Endothelial cell of umbilical vein (primary cell): Measurements from ENCODE around the gene MYO6. TPM values are rescaled to one million over a fixed set of nuclear protein-coding genes. Genes with fewer than 3 reads are reported as not detected.

Experiments used
- BruUV-seq: library from RNA; stranded (reverse); fragments of 400-500 nt; replicated peaks from 2 replicates; lab custom pipeline; 2021; lab: Mats Ljungman, UMichigan
- CTCF ChIA-PET: fragments of 300-600, 350-600 bp; sonication (Branson Sonifier 250); formaldehyde crosslinking; loops from one replicate; lab custom pipeline; 2021; ENCODE audit warnings: antibody characterized with exemption, inconsistent platforms; lab: Charles Lee
- POLR2A ChIA-PET: fragments of 300-600, 350-600 bp; sonication (Branson Sonifier 250); formaldehyde crosslinking; loops from one replicate; lab custom pipeline; 2021; ENCODE audit warnings: antibody characterized with exemption, inconsistent platforms; lab: Charles Lee
- DNase-seq: peaks from one replicate; pipeline ENCODE4 v3.0.0-alpha.2; 2011; ENCODE audit warnings: low read depth, low spot score
- FAIRE-seq: peaks from 2 replicates; lab custom pipeline; 2011; peaks lifted over from hg19 to GRCh38; lab: Jason Lieb, UNC
- H2AFZ ChIP-seq: 2 replicates; pipeline ENCODE4 v1.6.0; 2012; ENCODE audit warnings: low read depth, low read length, control low read depth, inconsistent platforms
- H3K27ac ChIP-seq: 2 replicates; pipeline ENCODE4 v1.5.1; 2011; ENCODE audit warnings: low read depth, mild to moderate bottlenecking, control low read depth, low read length, moderate library complexity; ENCODE audit not compliant: insufficient read depth
- H3K27me3 ChIP-seq, 2 experiments: 2 replicates each; pipeline versions ENCODE4 v1.6.0 to v1.6.1; 2011; ENCODE audit warnings: low read length in 2 of 2, mixed read lengths in 1 of 2; ENCODE audit not compliant: control insufficient read depth in 2 of 2, insufficient read depth in 2 of 2
- H3K36me3 ChIP-seq, 2 experiments: 2 replicates in 1 of 2; 3 replicates in 1 of 2; pipeline ENCODE4 v1.5.1; 2011; ENCODE audit warnings: low read length in 2 of 2, mild to moderate bottlenecking in 1 of 2, moderate library complexity in 1 of 2; ENCODE audit not compliant: control insufficient read depth in 2 of 2, insufficient read depth in 2 of 2; ENCODE audit errors: extremely low read depth in 1 of 2
- H3K4me1 ChIP-seq: 3 replicates; pipeline ENCODE4 v1.5.1; 2011; ENCODE audit warnings: mild to moderate bottlenecking, low read length; ENCODE audit not compliant: control insufficient read depth, insufficient read depth; ENCODE audit errors: extremely low read depth
- H3K4me2 ChIP-seq: 2 replicates; pipeline ENCODE4 v1.6.1; 2011; ENCODE audit warnings: low read length, control low read depth, mixed read lengths; ENCODE audit not compliant: insufficient read depth
- H3K4me3 ChIP-seq, 3 experiments: fragments of 200-600 bp in 1 of 3; sonication (generic), shearing (Covaris generic) in 1 of 3; replicated peaks in 1 of 3; 2 replicates each; pipeline ENCODE4 v1.5.1; 2011 to 2016; ENCODE audit warnings: control low read depth in 3 of 3, low read length in 3 of 3, mild to moderate bottlenecking in 2 of 3, inconsistent platforms in 1 of 3, low read depth in 1 of 3, moderate library complexity in 1 of 3; ENCODE audit not compliant: insufficient read depth in 1 of 3
- H3K79me2 ChIP-seq: 2 replicates; pipeline ENCODE4 v1.6.0; 2012; ENCODE audit warnings: low read length, inconsistent platforms; ENCODE audit not compliant: control insufficient read depth, insufficient read depth
- H3K9ac ChIP-seq: replicated peaks from 2 replicates; pipeline ENCODE3; 2011; ENCODE audit warnings: low read length, control low read depth; ENCODE audit not compliant: insufficient read depth; ENCODE audit errors: extremely low read depth
- H3K9me1 ChIP-seq: replicated peaks from 3 replicates; pipeline ENCODE4 v1.6.0; 2011; ENCODE audit warnings: mild to moderate bottlenecking, low read length; ENCODE audit not compliant: control insufficient read depth, insufficient read depth; ENCODE audit errors: extremely low read depth
- H3K9me3 ChIP-seq: replicated peaks from 2 replicates; pipeline ENCODE4 v1.5.1; 2012; ENCODE audit warnings: low read length, inconsistent platforms; ENCODE audit not compliant: control insufficient read depth, insufficient read depth
- H4K20me1 ChIP-seq: replicated peaks from 2 replicates; pipeline ENCODE3; 2011; ENCODE audit warnings: mild to moderate bottlenecking, low read length; ENCODE audit not compliant: control insufficient read depth, insufficient read depth; ENCODE audit errors: extremely low read depth
- CTCF ChIP-seq, 2 donors: IDR thresholded peaks; 1 replicate in 1 of 2; 2 replicates in 1 of 2; pipeline ENCODE4 v1.5.1; 2011; ENCODE audit warnings: low read length in 2 of 2, mild to moderate bottlenecking in 2 of 2, moderate library complexity in 2 of 2, control low read depth in 1 of 2, inconsistent platforms in 1 of 2, low read depth in 1 of 2; ENCODE audit not compliant: insufficient read depth in 1 of 2; ENCODE audit errors: extremely low read depth in 1 of 2
- EZH2 ChIP-seq: IDR thresholded peaks from 2 replicates; pipeline ENCODE4 v1.6.1; 2012; ENCODE audit warnings: borderline replicate concordance, low read depth, mild to moderate bottlenecking, moderate library complexity, low read length, inconsistent platforms; ENCODE audit not compliant: severe bottlenecking
- FOS ChIP-seq: IDR thresholded peaks from 2 replicates; pipeline ENCODE4 v1.6.1; 2011; ENCODE audit warnings: mild to moderate bottlenecking, low read length, moderate library complexity, borderline replicate concordance; ENCODE audit not compliant: insufficient read depth
- GATA2 ChIP-seq: IDR thresholded peaks from 2 replicates; pipeline ENCODE4 v1.7.0; 2011; ENCODE audit warnings: low read depth, mild to moderate bottlenecking, moderate library complexity, mixed read lengths, low read length; ENCODE audit not compliant: insufficient read length, insufficient read depth
- JUN ChIP-seq: IDR thresholded peaks from 2 replicates; pipeline ENCODE4 v1.6.1; 2011; ENCODE audit warnings: borderline replicate concordance, low read depth; ENCODE audit not compliant: insufficient read length, insufficient read depth
- MAX ChIP-seq: IDR thresholded peaks from 2 replicates; pipeline ENCODE4 v1.6.1; 2011; ENCODE audit not compliant: insufficient read depth, insufficient read length
- POLR2A ChIP-seq: IDR thresholded peaks from 2 replicates; pipeline ENCODE4 v1.6.1; 2012; ENCODE audit warnings: low read depth, mild to moderate bottlenecking, control low read depth, low read length
- dilution Hi-C: fragments of 300-500 bp; cut with MboI; formaldehyde crosslinking; loops from one replicate; pipeline ENCODE4 v1.15.0; 2019; ENCODE audit warnings: low sequenced_read_pairs; ENCODE audit not compliant: extremely low pct_ligation_motif_present
- intact Hi-C: fragments of 100-400 bp; cut with micrococcal nuclease; formaldehyde crosslinking; loops from one replicate; pipeline ENCODE4 v1.10.0; 2022
- polyA plus RNA-seq, 4 experiments: library from polyadenylated mRNA; depleted of rRNA in 3 of 4; stranded (reverse) in 3 of 4; unstranded in 1 of 4; fragments of >200 nt; gene quantifications; 2 replicates each; pipeline versions ENCODE4 v1.2.1 to v1.2.3, GENCODE V29; 2011 to 2012; ENCODE audit warnings: missing spikeins in 1 of 4
- total RNA-seq: library from RNA; stranded (reverse); gene quantifications from 2 replicates; pipeline ENCODE4 v1.2.3, GENCODE V29; 2021

Gene MYO6
- total and polyA plus RNA-seq, 2 donors (not counting 3 experiments of a cell fraction or from before 2014, with no cell fraction given), result 15.5 to 68.0 TPM

- CTCF ChIA-PET, result no interaction called here
- H3K27me3 ChIP-seq, result no peaks in the 10 kb centered on the region
- no peak overlapping the region for H2AFZ ChIP-seq
- FAIRE-seq, result no peak
- BruUV-seq, result no TSS peak
- no peaks in the 10 kb centered on the region for H3K9me3 ChIP-seq
- peak; percentile 24 for DNase-seq
- dilution Hi-C loops, result no loop called here
- no peak for TF ChIP-seq POLR2A
- no peak for TF ChIP-seq FOS
- TF ChIP-seq CTCF (IDR thresholded peaks at IDR 0.05; ENCODE audit: extremely low read depth in 1 of 2, insufficient read depth in 1 of 2, low read depth in 1 of 2, low read length in 2 of 2), result no peak
- TF ChIP-seq MAX, result no peak
- TF ChIP-seq JUN, result no peak
- TF ChIP-seq GATA2, result no peak
- TF ChIP-seq EZH2, result no peak
- H3K9ac ChIP-seq, result no peak overlapping the region
- H3K36me3 ChIP-seq, result no peaks in the 10 kb centered on the region
- peaks cover under 1% of the 10 kb centered on the region for H4K20me1 ChIP-seq
- H3K4me1 ChIP-seq, result peaks cover 49% of the 10 kb centered on the region
- H3K79me2 ChIP-seq, result peaks cover 66% of the 10 kb centered on the region
- peak overlapping the region in 1 of 3 experiments; percentile 21 for H3K4me3 ChIP-seq
- peak overlapping the region; percentile 92 for H3K4me2 ChIP-seq
- POLR2A ChIA-PET, result no interaction called here
- intact Hi-C loops, result loop anchor here (5.0 kb wide), 1 partner anchor 150 kb away; the partner anchor contains the start of gene SENP6
- H3K27ac ChIP-seq, result peak overlapping the region; percentile 75
- H3K9me1 ChIP-seq, result no peaks in the 10 kb centered on the region
Observed at GRCh38 chr6:75752365-75752764, 3.3 kb downstream of the MYO6 start.
